Measurements from ENCODE around the gene UBE2Q2. TPM values are rescaled to one million over a fixed set of nuclear protein-coding genes. Genes with fewer than 3 reads are reported as not detected.

Gene UBE2Q2
- polyA plus RNA-seq, 1 donor from 2014 or later = 83.8 TPM

- no peak overlapping the region for H3K27ac ChIP-seq (ENCODE audit: low read length)
- no peak for TF ChIP-seq RAD21 (conservative IDR thresholded peaks at IDR 0.05)
- no peak for TF ChIP-seq REST (IDR thresholded peaks at IDR 0.05; ENCODE audit: borderline replicate concordance)
- TF ChIP-seq POLR2AphosphoS5 (IDR thresholded peaks at IDR 0.05) = no peak
- TF ChIP-seq TAF1 (IDR thresholded peaks at IDR 0.05; ENCODE audit: low read depth) = no peak
- no peak for TF ChIP-seq MXI1 (conservative IDR thresholded peaks at IDR 0.05; ENCODE audit: poor library complexity, severe bottlenecking)
- no peak for TF ChIP-seq SMC3 (conservative IDR thresholded peaks at IDR 0.05; ENCODE audit: poor library complexity)
- no peak for TF ChIP-seq CTCF (IDR thresholded peaks at IDR 0.05; ENCODE audit: poor library complexity, severe bottlenecking)
- no peak for TF ChIP-seq EP300 (conservative IDR thresholded peaks at IDR 0.05; ENCODE audit: poor library complexity, severe bottlenecking)
- TF ChIP-seq EZH2 (IDR thresholded peaks at IDR 0.05; ENCODE audit: borderline replicate concordance, insufficient read depth, low read length, poor library complexity, severe bottlenecking) = no peak
- no peaks in the 10 kb centered on the region for H3K9me3 ChIP-seq (ENCODE audit: low read length)
- no peak overlapping the region for H2AFZ ChIP-seq (ENCODE audit: low read depth, low read length)
- H3K4me3 ChIP-seq (ENCODE audit: low read length) = no peak overlapping the region
- H3K27me3 ChIP-seq (ENCODE audit: insufficient read depth, low read depth, low read length) = no peaks in the 10 kb centered on the region
- no peaks in the 10 kb centered on the region for H3K79me2 ChIP-seq (replicated peaks; ENCODE audit: insufficient read depth, low read length)
- H3K9ac ChIP-seq (ENCODE audit: low read length) = no peak overlapping the region
- H3K9me2 ChIP-seq (ENCODE audit: insufficient read depth, low read length) = no peaks in the 10 kb centered on the region
- no peaks in the 10 kb centered on the region for H3F3A ChIP-seq (ENCODE audit: insufficient read depth, low read length, poor library complexity, severe bottlenecking)
- H4K20me1 ChIP-seq (ENCODE audit: insufficient read depth) = no peaks in the 10 kb centered on the region
- H3K36me3 ChIP-seq (ENCODE audit: insufficient read depth, low read length) = no peaks in the 10 kb centered on the region
- H3K4me2 ChIP-seq (ENCODE audit: low read length) = no peak overlapping the region
Measured at GRCh38 chr15:75835990-75836958, 7.0 kb upstream of the UBE2Q2 start.

- no peak overlapping the region for H3K27ac ChIP-seq (ENCODE audit: low read length)
- H3K9me2 ChIP-seq (ENCODE audit: insufficient read depth, low read length) = no peaks in the 10 kb centered on the region
- H2AFZ ChIP-seq (ENCODE audit: low read depth, low read length) = no peak overlapping the region
- H3K9ac ChIP-seq (ENCODE audit: low read length) = no peak overlapping the region
- no peak for TF ChIP-seq EZH2 (IDR thresholded peaks at IDR 0.05; ENCODE audit: borderline replicate concordance, insufficient read depth, low read length, poor library complexity, severe bottlenecking)
- no peak for TF ChIP-seq EP300 (conservative IDR thresholded peaks at IDR 0.05; ENCODE audit: poor library complexity, severe bottlenecking)
- TF ChIP-seq MXI1 (conservative IDR thresholded peaks at IDR 0.05; ENCODE audit: poor library complexity, severe bottlenecking) = no peak
- TF ChIP-seq POLR2AphosphoS5 (IDR thresholded peaks at IDR 0.05) = no peak
- no peak for TF ChIP-seq REST (IDR thresholded peaks at IDR 0.05; ENCODE audit: borderline replicate concordance)
- TF ChIP-seq SMC3 (conservative IDR thresholded peaks at IDR 0.05; ENCODE audit: poor library complexity) = no peak
- no peak for TF ChIP-seq TAF1 (IDR thresholded peaks at IDR 0.05; ENCODE audit: low read depth)
- no peak for TF ChIP-seq RAD21 (conservative IDR thresholded peaks at IDR 0.05)
- no peaks in the 10 kb centered on the region for H3K27me3 ChIP-seq (ENCODE audit: insufficient read depth, low read depth, low read length)
- H3F3A ChIP-seq (ENCODE audit: insufficient read depth, low read length, poor library complexity, severe bottlenecking) = peaks cover 4% of the 10 kb centered on the region
- no peaks in the 10 kb centered on the region for H4K20me1 ChIP-seq (ENCODE audit: insufficient read depth)
- no peaks in the 10 kb centered on the region for H3K36me3 ChIP-seq (ENCODE audit: insufficient read depth, low read length)
- no peaks in the 10 kb centered on the region for H3K9me3 ChIP-seq (ENCODE audit: low read length)
- H3K4me2 ChIP-seq (ENCODE audit: low read length) = no peak overlapping the region
- H3K4me3 ChIP-seq (ENCODE audit: low read length) = no peak overlapping the region
- H3K79me2 ChIP-seq (replicated peaks; ENCODE audit: insufficient read depth, low read length) = no peaks in the 10 kb centered on the region
Measured at GRCh38 chr15:75836959-75837334, 6.3 kb upstream of the UBE2Q2 start.
